OCI-LY3 (cell line): ENCODE measurements around the gene CPEB1.

Source experiments
- H2AFZ ChIP-seq: fragments of 200-600, 300-600 bp; shearing (Covaris generic); 2 replicates; pipeline ENCODE4 v1.6.0; 2014; ENCODE audit warnings: antibody characterized with exemption, low read depth, low read length
- H3K27ac ChIP-seq: fragments of 200-600, 300-600 bp; sonication (generic); 2 replicates; pipeline ENCODE4 v1.5.1; 2014; ENCODE audit warnings: mild to moderate bottlenecking, low read length, moderate library complexity, mixed read lengths
- H3K27me3 ChIP-seq: fragments of 200-600, 300-600 bp; sonication (generic); 2 replicates; pipeline ENCODE4 v1.6.1; 2014; ENCODE audit warnings: low read depth, low read length, mixed read lengths
- H3K36me3 ChIP-seq: fragments of 200-600, 300-600 bp; sonication (generic); replicated peaks from 2 replicates; pipeline ENCODE3; 2014; ENCODE audit warnings: low read depth, low read length, mixed read lengths
- H3K4me1 ChIP-seq: fragments of 300-600, 200-600 bp; sonication (generic); 2 replicates; pipeline ENCODE4 v1.6.1; 2014; ENCODE audit warnings: low read length, mixed read lengths
- H3K4me2 ChIP-seq: fragments of 200-600, 300-600 bp; sonication (generic); 2 replicates; pipeline ENCODE4 v1.6.1; 2014; ENCODE audit warnings: low read length, mixed read lengths
- H3K4me3 ChIP-seq: fragments of 300-600, 200-600 bp; sonication (generic); 2 replicates; pipeline ENCODE4 v1.5.1; 2014; ENCODE audit warnings: antibody characterized with exemption, mild to moderate bottlenecking, low read length, moderate library complexity
- H3K79me2 ChIP-seq: fragments of 300-600, 200-600 bp; shearing (Covaris generic); 2 replicates; pipeline ENCODE4 v1.6.1; 2014; ENCODE audit warnings: mild to moderate bottlenecking, low read length, mixed read lengths
- H3K9ac ChIP-seq: fragments of 300-600, 200-600 bp; shearing (Covaris generic); 2 replicates; pipeline ENCODE4 v1.6.0; 2014; ENCODE audit warnings: mild to moderate bottlenecking, low read length, moderate library complexity
- H3K9me3 ChIP-seq: fragments of 200-600, 300-600 bp; shearing (Covaris generic); 2 replicates; pipeline ENCODE4 v1.6.1; 2014; ENCODE audit warnings: low read length, mixed read lengths; ENCODE audit not compliant: insufficient read depth
- H4K20me1 ChIP-seq: fragments of 200-600, 300-600 bp; sonication (generic); 2 replicates; pipeline ENCODE4 v1.6.1; 2016; ENCODE audit warnings: low read length, mixed read lengths; ENCODE audit not compliant: insufficient read depth
- CTCF ChIP-seq: fragments of 200-600, 300-600 bp; sonication (generic); IDR thresholded peaks from 2 replicates; pipeline ENCODE4 v1.5.1; 2014; ENCODE audit warnings: antibody characterized with exemption, low read length, low read depth
- EZH2phosphoT487 ChIP-seq: fragments of 200-600 bp; shearing (Covaris generic); IDR thresholded peaks from 2 replicates; pipeline ENCODE4 v1.6.1; 2018; ENCODE audit warnings: antibody characterized with exemption, mixed run types, low read depth

CPEB1 gene

GRCh38 chr15:82568986-82569385 lies 78.2 kb downstream of the CPEB1 start:
- no peaks in the 10 kb centered on the region for H3K4me1 ChIP-seq
- H4K20me1 ChIP-seq, result no peaks in the 10 kb centered on the region
- H3K79me2 ChIP-seq, result no peaks in the 10 kb centered on the region
- TF ChIP-seq EZH2phosphoT487 (no peak), CTCF (no peak)
- H3K4me3 ChIP-seq, result no peak overlapping the region
- H3K27ac ChIP-seq, result no peak overlapping the region
- 0 out of 2 replicates have a peak, but pooled peaks cover 3% of the 10 kb centered on the region for H3K27me3 ChIP-seq
- no peaks in the 10 kb centered on the region for H3K36me3 ChIP-seq
- no peak overlapping the region for H3K4me2 ChIP-seq
- no peak overlapping the region for H2AFZ ChIP-seq
- H3K9ac ChIP-seq, result no peak overlapping the region
- H3K9me3 ChIP-seq, result no peaks in the 10 kb centered on the region

GRCh38 chr15:82567661-82568060 lies 79.5 kb downstream of the CPEB1 start:
- Histone ChIP-seq H2AFZ (no peak overlapping the region), H3K4me3 (no peak overlapping the region), H3K27ac (no peak overlapping the region), H3K9me3 (no peaks in the 10 kb centered on the region), H3K4me1 (no peaks in the 10 kb centered on the region), H3K27me3 (no peaks in the 10 kb centered on the region), H3K79me2 (no peaks in the 10 kb centered on the region), H3K36me3 (no peaks in the 10 kb centered on the region), H3K4me2 (no peak overlapping the region), H3K9ac (no peak overlapping the region), H4K20me1 (no peaks in the 10 kb centered on the region)
- TF ChIP-seq EZH2phosphoT487 (no peak), CTCF (no peak)

DNA sequence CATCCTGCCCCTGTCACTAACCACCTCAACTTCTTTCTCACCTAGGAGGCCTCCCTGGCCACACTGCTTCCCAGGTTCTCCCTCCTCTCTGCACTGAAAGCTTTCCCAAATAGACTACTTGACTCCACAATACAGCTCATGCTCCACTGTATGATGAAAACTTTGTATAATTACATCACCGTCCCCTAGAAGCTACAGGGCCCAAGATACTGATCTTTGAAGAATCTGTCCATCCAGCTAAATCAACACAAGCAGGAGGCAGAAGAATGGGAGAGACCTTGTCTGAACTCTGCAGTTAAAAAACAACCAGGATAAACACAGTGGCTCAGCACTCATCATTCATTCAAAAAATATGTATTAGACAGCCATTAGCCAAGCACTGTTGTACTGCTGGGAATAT lies 80.5 kb downstream of the CPEB1 start:
- H4K20me1 ChIP-seq, result no peaks in the 10 kb centered on the region
- no peak overlapping the region for H2AFZ ChIP-seq
- H3K4me2 ChIP-seq, result no peak overlapping the region
- H3K4me1 ChIP-seq, result no peaks in the 10 kb centered on the region
- no peaks in the 10 kb centered on the region for H3K27me3 ChIP-seq
- TF ChIP-seq CTCF (no peak), EZH2phosphoT487 (no peak)
- no peak overlapping the region for H3K27ac ChIP-seq
- no peak overlapping the region for H3K4me3 ChIP-seq
- no peak overlapping the region for H3K9ac ChIP-seq
- H3K9me3 ChIP-seq, result no peaks in the 10 kb centered on the region
- H3K36me3 ChIP-seq, result no peaks in the 10 kb centered on the region
- H3K79me2 ChIP-seq, result no peaks in the 10 kb centered on the region

- no peaks in the 10 kb centered on the region for H3K9me3 ChIP-seq
- no peak overlapping the region for H2AFZ ChIP-seq
- no peaks in the 10 kb centered on the region for H3K4me1 ChIP-seq
- H3K27me3 ChIP-seq, result peaks cover 5% of the 10 kb centered on the region; the same call in 1 of the 2 replicates
- no peaks in the 10 kb centered on the region for H3K79me2 ChIP-seq
- H3K4me2 ChIP-seq, result no peak overlapping the region
- TF ChIP-seq EZH2phosphoT487 (no peak), CTCF (no peak)
- H3K27ac ChIP-seq, result no peak overlapping the region
- H3K4me3 ChIP-seq, result no peak overlapping the region
- no peaks in the 10 kb centered on the region for H4K20me1 ChIP-seq
- no peaks in the 10 kb centered on the region for H3K36me3 ChIP-seq
- H3K9ac ChIP-seq, result no peak overlapping the region
Measured at GRCh38 chr15:82558502-82558901, 88.7 kb downstream of the CPEB1 start.
